HG03342 (cell line): ENCODE results near the gene PEBP1.
A peak's percentile ranks its signal among the peaks of the same experiment; 100 is the strongest.

ENCODE experiments used
- ATAC-seq: cut with Tn5 transposase; IDR thresholded peaks from one replicate; pipeline ENCODE4 v1.9.1; 2021; ENCODE audit warnings: mild to moderate bottlenecking, moderate library complexity; ENCODE audit not compliant: unreplicated experiment

The PEBP1 gene

DNA sequence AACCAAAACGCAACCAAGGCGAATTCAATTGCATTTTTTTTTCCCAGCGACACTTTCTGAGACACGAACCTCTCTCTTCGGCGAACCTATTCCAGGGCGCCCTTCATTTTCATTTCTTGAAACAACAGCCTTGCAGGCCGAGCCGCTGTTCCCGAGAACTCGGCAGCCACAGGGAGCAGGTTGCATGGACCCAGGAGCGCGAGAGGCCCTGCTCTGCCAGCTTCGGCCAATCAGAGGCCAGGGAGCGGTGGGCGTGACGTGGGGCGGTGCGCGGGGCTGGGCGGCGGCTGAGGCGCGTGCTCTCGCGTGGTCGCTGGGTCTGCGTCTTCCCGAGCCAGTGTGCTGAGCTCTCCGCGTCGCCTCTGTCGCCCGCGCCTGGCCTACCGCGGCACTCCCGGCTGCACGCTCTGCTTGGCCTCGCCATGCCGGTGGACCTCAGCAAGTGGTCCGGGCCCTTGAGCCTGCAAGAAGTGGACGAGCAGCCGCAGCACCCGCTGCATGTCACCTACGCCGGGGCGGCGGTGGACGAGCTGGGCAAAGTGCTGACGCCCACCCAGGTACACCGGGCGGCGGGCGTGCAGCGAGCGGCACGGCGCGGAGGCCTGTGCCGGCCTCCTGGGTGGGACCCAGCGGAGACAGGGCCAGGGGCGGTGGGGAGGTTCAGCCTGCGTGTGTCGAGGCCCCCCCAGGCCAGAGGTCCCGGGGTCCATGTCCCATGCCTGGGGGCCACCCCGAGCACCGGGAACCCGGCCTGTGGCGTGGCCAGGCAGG, at the start of gene PEBP1:
Gene PEBP1 (plus strand): TSS at position 337 of the 771 bp plus-strand sequence. CDS start 86 bp downstream, at position 423.
- ATAC-seq = peak; percentile 96

DNA sequence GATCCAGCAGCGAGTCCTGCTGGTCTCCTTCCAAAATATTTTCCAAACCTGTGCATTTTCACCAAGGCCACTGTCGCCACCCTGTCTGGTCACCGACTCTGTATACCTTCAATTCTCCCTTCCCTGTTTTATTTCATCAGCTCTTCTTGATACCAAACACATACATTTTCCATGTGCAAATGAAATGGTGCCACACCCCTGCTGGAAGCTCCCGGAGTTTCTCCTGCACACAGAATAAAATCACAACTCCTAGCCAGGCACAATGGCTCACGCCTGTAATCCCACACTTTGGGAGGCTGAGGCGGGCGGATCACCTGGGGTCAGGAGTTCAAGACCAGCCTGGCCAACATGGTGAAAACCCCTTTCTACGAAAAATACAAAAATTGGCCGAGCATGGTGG, 46.1 kb upstream of the PEBP1 start:
- no peak for ATAC-seq

DNA sequence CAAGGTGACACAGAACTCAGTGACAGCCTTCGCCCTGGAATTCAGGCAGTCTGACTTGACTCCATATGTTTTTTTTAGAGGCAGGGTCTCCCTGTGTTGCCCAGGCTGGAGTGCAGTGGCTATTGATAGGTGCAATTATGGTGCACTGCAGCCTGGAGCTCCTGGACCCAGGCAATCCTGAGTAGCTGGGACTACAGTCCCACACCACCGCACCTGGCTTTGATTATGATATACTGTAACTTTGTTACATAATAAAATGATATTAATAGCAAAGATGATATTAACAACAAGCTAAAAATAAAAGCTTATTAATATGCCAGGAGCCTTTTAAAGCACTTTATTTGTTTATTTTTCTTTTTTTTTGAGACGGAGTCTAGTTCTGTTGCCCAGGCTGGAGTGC, 41.9 kb upstream of the PEBP1 start:
- no peak for ATAC-seq

GRCh38 chr12:118098401-118098800, 37.5 kb upstream of the PEBP1 start:
- no peak for ATAC-seq

- ATAC-seq = no peak
These were observed 36.8 kb upstream of the PEBP1 start for GRCh38 chr12:118098911-118099671.

DNA sequence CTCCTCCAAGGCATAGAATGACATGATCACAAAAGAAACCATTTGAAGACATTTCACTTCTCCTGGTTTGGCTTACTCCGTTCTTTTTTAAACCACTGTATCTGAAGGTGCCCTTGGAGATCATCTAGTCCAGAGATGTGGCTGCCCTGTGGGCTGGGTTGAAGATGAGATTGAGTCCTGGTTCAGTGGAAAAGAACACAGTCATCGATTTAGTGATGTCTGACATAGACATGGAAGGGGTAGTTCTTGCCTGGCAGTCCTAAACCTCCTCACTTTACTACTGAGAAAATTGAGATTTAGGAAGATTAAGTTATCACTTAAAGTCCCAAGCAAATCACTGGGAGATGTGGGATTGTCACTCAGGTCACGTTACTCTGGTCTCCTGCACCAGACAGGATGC, 34.9 kb upstream of the PEBP1 start:
- ATAC-seq = no peak

DNA sequence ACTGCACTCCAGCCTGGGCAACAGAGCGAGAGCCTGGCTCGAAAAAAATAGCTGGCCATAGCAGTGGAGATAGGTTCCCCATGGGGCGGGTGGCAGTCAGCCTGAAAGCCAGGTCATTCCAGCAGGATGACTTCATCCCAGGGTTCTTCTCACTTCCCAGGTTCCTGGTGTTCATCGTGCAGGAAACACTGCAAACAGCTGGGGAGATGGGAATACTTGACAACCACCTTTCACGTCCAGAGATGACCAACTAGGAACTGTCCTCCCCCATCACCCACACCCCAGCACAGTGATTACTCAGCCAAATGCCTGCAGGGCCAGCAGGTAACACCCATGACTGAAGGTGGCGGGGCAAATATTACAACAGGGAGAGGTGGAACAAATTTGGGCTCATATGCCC, 33.9 kb upstream of the PEBP1 start:
- ATAC-seq = no peak

DNA sequence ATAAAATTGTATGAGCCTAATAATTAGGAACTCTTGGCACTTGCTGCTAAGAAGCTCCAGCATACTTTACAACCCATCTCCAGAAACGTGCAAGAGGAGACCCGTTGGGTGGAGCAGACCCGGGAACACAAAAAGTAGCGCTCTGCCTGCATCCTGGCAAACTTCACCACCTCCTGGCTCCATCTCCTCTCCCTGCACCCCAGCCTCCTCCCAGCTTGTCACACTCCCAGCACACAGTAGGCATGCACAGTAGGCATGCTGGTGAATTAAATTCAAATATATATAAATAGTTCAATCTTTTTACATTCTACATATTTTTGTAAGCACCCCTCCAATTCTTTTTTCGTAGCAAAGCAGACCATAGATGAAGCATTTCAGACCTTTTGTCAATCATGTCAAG, 33.3 kb upstream of the PEBP1 start:
- no peak for ATAC-seq

DNA sequence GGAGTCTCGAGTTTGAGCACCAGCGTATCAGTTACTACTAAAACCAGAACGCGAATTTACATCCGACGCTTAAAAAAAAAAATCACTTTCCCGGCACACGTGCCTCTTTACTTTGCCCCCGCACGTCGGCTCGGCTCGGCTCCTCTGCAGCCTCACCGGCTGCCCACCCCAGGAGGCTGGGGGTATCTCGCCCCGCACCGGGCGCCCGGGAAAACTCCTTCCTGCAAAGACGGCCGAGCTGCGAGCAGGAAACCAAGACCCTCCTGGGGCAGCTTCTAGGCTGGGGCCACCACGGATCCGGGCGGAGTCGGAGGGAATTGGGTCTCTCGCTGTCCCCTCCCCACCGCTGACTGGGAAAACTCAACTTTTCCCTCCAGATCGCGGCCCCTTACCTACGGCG, 32.7 kb upstream of the PEBP1 start:
- ATAC-seq = no peak

- no peak for ATAC-seq
These were observed 32.1 kb upstream of the PEBP1 start, which contains the start of gene VSIG10 for GRCh38 chr12:118103601-118104382. Gene VSIG10, minus strand, starts transcription at chr12:118104011. Its CDS starts 340 bp downstream, at chr12:118103671.

DNA sequence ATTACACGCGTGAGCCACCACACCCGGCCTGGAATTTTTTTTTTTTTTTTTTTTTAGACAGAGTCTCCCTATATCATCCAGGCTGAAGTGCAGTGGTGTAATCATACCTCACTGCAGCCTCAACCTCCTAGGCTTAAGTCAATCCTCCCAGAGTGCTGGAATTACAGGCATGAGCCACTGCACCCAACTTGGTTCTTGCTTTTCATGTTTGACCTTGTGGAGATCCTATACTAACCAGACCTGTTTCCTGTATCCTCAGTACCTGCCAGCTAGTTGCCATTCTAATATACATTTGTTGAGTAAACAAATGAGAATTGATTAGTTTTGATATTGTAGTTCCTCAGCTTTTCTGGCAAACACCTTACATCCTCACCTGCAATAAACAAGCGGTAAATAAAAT, 28.9 kb upstream of the PEBP1 start:
- ATAC-seq = no peak

- ATAC-seq = no peak
These were observed 28.2 kb upstream of the PEBP1 start for GRCh38 chr12:118107694-118108093.

- ATAC-seq = no peak
These were observed 26.8 kb upstream of the PEBP1 start for GRCh38 chr12:118109088-118109487.

- no peak for ATAC-seq
These were observed 16.5 kb upstream of the PEBP1 start for GRCh38 chr12:118119449-118119879.

DNA sequence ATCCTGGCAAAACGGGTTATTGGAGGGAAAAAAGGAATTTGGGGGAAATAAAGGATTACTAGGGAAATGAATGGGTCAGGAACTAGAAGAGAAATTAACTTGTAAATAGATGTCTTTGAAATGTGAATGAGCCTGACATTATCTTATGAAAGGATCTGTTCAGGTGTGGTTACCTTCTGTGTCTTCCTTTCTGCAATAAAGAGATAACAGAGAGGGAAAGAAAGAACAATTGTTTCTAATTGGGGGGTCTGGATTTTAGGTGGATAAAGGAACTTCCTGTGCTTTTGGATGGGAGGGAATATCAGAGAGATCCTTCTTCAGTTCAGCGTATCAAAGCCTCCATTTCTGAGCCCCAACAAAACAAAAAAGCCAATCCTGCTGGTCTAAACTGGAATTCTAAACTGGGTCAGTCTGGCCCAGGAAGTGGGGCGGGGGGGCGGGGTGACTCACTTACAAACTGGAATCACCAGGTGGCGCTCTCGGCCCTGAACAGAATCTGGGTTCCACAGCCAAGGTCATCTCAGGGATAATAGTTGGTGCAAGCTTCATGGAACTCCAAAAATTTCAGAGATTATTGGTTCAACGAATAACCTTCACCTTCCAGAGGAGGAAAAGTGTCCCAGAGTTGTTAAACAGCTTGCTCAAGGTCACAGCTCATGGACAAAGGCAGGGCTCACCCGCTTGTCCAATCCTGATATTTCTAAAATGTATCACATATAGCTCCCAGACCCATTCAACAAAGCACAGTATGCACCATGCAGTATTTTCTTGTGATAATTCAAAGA, 15.2 kb upstream of the PEBP1 start:
- ATAC-seq = peak; percentile 86

DNA sequence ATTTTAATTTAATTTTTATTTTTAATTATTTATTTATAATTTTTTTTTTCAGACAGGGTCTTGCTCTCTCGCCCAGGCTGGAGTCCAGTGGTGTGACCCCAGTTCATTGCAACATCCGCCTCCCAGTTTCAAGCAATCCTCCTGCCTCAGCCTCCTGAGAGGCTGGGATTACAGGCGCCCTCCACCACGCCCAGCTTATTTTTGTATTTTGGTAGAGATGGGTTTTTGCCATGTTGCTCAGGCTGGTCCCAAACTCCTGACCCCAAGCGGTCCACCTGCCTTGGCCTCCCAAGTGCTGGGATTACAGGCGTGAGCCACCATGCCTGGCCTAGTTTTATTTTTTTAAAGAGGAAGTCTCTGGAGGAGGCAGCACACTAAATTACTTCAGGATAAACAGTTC, 13.7 kb upstream of the PEBP1 start:
- no peak for ATAC-seq

DNA sequence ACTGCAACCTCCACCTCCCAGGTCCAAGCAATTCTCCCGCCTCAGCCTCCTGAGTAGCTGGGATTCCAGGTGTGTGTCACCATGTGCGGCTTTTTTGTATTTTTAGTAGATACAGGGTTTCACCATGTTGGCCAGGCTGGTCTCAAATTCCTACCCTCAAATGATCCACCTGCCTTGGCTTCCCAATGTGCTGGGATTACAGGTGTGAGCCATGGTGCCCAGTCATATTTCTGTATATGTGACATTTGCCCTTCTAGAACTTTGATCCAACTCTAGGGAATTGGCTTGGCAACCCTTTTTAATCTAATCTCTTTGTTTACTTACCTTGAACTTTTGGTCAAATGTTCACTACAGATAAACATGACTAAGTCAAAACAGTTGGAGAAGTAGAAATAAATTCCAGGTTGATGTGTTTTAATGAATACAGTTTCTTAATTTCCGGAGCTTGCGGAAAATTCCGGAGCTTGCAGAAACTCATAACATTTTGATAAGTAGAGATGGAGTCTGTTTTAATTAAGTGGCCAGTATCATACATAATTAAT, 11.5 kb upstream of the PEBP1 start:
- ATAC-seq = no peak

- ATAC-seq = no peak
These were observed 10.2 kb upstream of the PEBP1 start for GRCh38 chr12:118125743-118126118.

- ATAC-seq = no peak
These were observed 9.7 kb upstream of the PEBP1 start for GRCh38 chr12:118126119-118126757.

DNA sequence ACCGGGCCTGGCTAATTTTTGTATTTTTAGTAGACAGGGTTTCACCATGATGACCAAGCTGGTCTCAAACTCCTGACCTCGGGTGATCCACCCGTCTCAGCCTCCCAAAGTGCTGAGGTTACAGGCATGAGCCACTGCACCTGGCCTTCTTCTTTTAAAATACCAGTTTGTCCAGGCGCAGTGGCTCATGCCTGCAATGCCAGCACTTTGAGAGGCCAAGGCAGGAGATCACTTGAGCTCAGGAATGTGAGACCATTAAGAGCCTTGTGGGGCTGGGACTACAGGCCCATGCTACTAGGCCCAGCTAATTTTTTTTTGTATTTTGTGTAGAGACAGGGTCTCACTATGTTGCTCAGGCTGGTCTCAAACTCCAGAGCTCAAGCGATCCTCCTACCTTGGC, 8.1 kb upstream of the PEBP1 start:
- no peak for ATAC-seq
